GM12878 (cell line): ENCODE results near the gene BORCS5. TPM values are rescaled to one million over a fixed set of nuclear protein-coding genes. Genes with fewer than 3 reads are reported as not detected.

Source experiments
- CBFB ChIP-seq: IDR thresholded peaks from 2 replicates; pipeline ENCODE4 v1.6.1; 2016; ENCODE audit warnings: antibody characterized with exemption, low read depth
- CHD2 ChIP-seq: IDR thresholded peaks from 2 replicates; pipeline ENCODE4 v1.6.1; 2011; ENCODE audit warnings: low read depth, low read length, improper control_type of control experiment, borderline replicate concordance
- CUX1 ChIP-seq: IDR thresholded peaks from 2 replicates; pipeline ENCODE4 v1.6.1; 2012; ENCODE audit warnings: improper control_type of control experiment, low read depth, low read length; ENCODE audit not compliant: insufficient replicate concordance
- EP300 ChIP-seq, 2 experiments: fragments of 150-350 bp in 1 of 2; IDR thresholded peaks; 2 replicates each; pipeline ENCODE4 v1.6.1; 2011 to 2012; ENCODE audit warnings: low read depth in 2 of 2, low read length in 2 of 2, borderline replicate concordance in 1 of 2, improper control_type of control experiment in 1 of 2, inconsistent platforms in 1 of 2; ENCODE audit not compliant: control insufficient read depth in 1 of 2
- EZH2 ChIP-seq: IDR thresholded peaks from 2 replicates; pipeline ENCODE4 v1.6.1; 2012; ENCODE audit warnings: low read depth, mild to moderate bottlenecking, control low read depth, inconsistent platforms, low read length, borderline replicate concordance; ENCODE audit not compliant: control insufficient read depth
- FOS ChIP-seq: IDR thresholded peaks from 3 replicates; pipeline ENCODE4 v1.6.1; 2011; ENCODE audit warnings: borderline replicate concordance; ENCODE audit not compliant: insufficient read length; ENCODE audit errors: extremely low read depth
- MAX ChIP-seq: IDR thresholded peaks from 2 replicates; pipeline ENCODE4 v1.6.1; 2012; ENCODE audit warnings: low read depth, low read length, improper control_type of control experiment
- MYC ChIP-seq: IDR thresholded peaks from 2 replicates; pipeline ENCODE4 v1.6.1; 2011; ENCODE audit warnings: mild to moderate bottlenecking, low read length, moderate library complexity, inconsistent platforms; ENCODE audit not compliant: insufficient read depth, insufficient replicate concordance, insufficient read length, severe bottlenecking
- NFYA ChIP-seq: IDR thresholded peaks from 2 replicates; pipeline ENCODE4 v1.6.1; 2011; ENCODE audit warnings: low read depth, mild to moderate bottlenecking, low read length, improper control_type of control experiment, borderline replicate concordance
- NFYB ChIP-seq: IDR thresholded peaks from 2 replicates; pipeline ENCODE4 v1.6.1; 2011; ENCODE audit warnings: low read depth, mild to moderate bottlenecking, low read length, improper control_type of control experiment, moderate library complexity; ENCODE audit not compliant: insufficient read depth
- NR2C2 ChIP-seq: IDR thresholded peaks from 2 replicates; pipeline ENCODE4 v1.6.1; 2011; ENCODE audit warnings: borderline replicate concordance, low read depth; ENCODE audit not compliant: control insufficient read depth, insufficient read length
- PAX8 ChIP-seq: fragments of 450-650 bp; IDR thresholded peaks from 2 replicates; pipeline ENCODE4 v1.6.1; 2017; ENCODE audit warnings: mild to moderate bottlenecking, moderate library complexity
- RFX5 ChIP-seq: IDR thresholded peaks from 2 replicates; pipeline ENCODE4 v1.6.1; 2011; ENCODE audit warnings: low read depth, low read length, improper control_type of control experiment
- SUPT20H ChIP-seq: IDR thresholded peaks from 2 replicates; pipeline ENCODE4 v1.6.1; 2011; ENCODE audit warnings: low read depth, mild to moderate bottlenecking, low read length, moderate library complexity, borderline replicate concordance; ENCODE audit not compliant: control insufficient read depth
- TCF7 ChIP-seq: IDR thresholded peaks from 2 replicates; pipeline ENCODE4 v1.6.1; 2014; ENCODE audit warnings: antibody characterized with exemption, borderline replicate concordance
- polyA plus RNA-seq, 11 experiments: library from polyadenylated mRNA; depleted of rRNA in 4 of 11; unstranded in 6 of 11; stranded (reverse) in 5 of 11; fragments of >200 nt; fragmentation: Nextera tagmentation in 4 of 11; fragmentation: Illumina TruSeq in 1 of 11; extraction: Ambion mirVana in 4 of 11; extraction: Trizol in 1 of 11; gene quantifications; 1 replicate in 1 of 11; 2 replicates in 10 of 11; pipeline versions ENCODE4 v1.2.1 to v1.2.3, GENCODE V29; 2011 to 2016; ENCODE audit warnings: inconsistent platforms in 2 of 11, missing spikeins in 2 of 11, low read depth in 1 of 11
- total RNA-seq, 4 experiments: library from RNA; depleted of rRNA in 3 of 4; stranded (reverse); fragments of >200 nt in 3 of 4; fragmentation: Illumina TruSeq in 1 of 4; extraction: Trizol in 1 of 4; gene quantifications; 2 replicates each; pipeline versions ENCODE4 v1.2.1 to v1.2.3, GENCODE V29; 2013 to 2021
- TF ChIP-seq, protein P1 (sequence below): fragments of 450-650 bp; IDR thresholded peaks from 2 replicates; pipeline ENCODE4 v1.6.1; 2018; ENCODE audit warnings: mild to moderate bottlenecking, low read depth, moderate library complexity; ENCODE audit not compliant: partially characterized antibody

Gene BORCS5
- total and polyA plus RNA-seq, 10 of the 15 experiments (the other 5 are each of a cell fraction or from before 2014, with no cell fraction given): 1.4 to 39.7 (median 16.1) TPM

GRCh38 chr12:12376646-12377448 is 20.0 kb downstream of the BORCS5 start (continued):
- TF ChIP-seq CUX1 (no peak), CBFB (no peak), TCF7 (no peak), MYC (no peak), CHD2 (no peak), PAX8 (no peak), MAX (no peak), EZH2 (no peak), NR2C2 (no peak), NFYA (no peak), EP300 (IDR thresholded peaks at IDR 0.05; ENCODE audit: borderline replicate concordance in 1 of 2, control insufficient read depth in 1 of 2, low read depth in 2 of 2, low read length in 2 of 2) (no peak), NFYB (no peak), RFX5 (no peak), SUPT20H (no peak), FOS (no peak)
- TF ChIP-seq, protein P1, sequence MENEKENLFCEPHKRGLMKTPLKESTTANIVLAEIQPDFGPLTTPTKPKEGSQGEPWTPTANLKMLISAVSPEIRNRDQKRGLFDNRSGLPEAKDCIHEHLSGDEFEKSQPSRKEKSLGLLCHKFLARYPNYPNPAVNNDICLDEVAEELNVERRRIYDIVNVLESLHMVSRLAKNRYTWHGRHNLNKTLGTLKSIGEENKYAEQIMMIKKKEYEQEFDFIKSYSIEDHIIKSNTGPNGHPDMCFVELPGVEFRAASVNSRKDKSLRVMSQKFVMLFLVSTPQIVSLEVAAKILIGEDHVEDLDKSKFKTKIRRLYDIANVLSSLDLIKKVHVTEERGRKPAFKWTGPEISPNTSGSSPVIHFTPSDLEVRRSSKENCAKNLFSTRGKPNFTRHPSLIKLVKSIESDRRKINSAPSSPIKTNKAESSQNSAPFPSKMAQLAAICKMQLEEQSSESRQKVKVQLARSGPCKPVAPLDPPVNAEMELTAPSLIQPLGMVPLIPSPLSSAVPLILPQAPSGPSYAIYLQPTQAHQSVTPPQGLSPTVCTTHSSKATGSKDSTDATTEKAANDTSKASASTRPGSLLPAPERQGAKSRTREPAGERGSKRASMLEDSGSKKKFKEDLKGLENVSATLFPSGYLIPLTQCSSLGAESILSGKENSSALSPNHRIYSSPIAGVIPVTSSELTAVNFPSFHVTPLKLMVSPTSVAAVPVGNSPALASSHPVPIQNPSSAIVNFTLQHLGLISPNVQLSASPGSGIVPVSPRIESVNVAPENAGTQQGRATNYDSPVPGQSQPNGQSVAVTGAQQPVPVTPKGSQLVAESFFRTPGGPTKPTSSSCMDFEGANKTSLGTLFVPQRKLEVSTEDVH: peak; percentile 19
